Dendritic cell treated with granulocyte-macrophage colony-stimulating factor and Interleukin-4, amounts not matched to agents 40 ng/mL and 50 ng/mL, for 4 days (primary cell): ENCODE measurements around the gene UBE2J1.
"Not testable (repeated sequence)": the region's sequence is repeated elsewhere in the genome, so short reads cannot be mapped to it uniquely, and the experiment has no call there.

Source experiments
- H3K27ac Mint-ChIP-seq: one replicate; pipeline ENCODE4 v1.8.0; 2022; ENCODE audit warnings: mild to moderate bottlenecking, mixed read lengths
- H3K27me3 Mint-ChIP-seq: one replicate; pipeline ENCODE4 v1.8.0; 2022; ENCODE audit warnings: mild to moderate bottlenecking, mixed read lengths
- H3K36me3 Mint-ChIP-seq: one replicate; pipeline ENCODE4 v1.8.0; 2022; ENCODE audit warnings: low read depth, mixed read lengths
- H3K4me1 Mint-ChIP-seq: one replicate; pipeline ENCODE4 v1.8.0; 2022; ENCODE audit warnings: low read depth, mixed read lengths
- H3K4me3 Mint-ChIP-seq: one replicate; pipeline ENCODE4 v1.8.0; 2022; ENCODE audit warnings: mild to moderate bottlenecking, moderate library complexity, mixed read lengths
- H3K9me3 Mint-ChIP-seq: one replicate; pipeline ENCODE4 v1.8.0; 2022; ENCODE audit warnings: mixed read lengths
- intact Hi-C: fragments of 100-400 bp; cut with micrococcal nuclease; formaldehyde crosslinking; loops from one replicate; pipeline ENCODE4 v1.15.0; 2022

UBE2J1 gene

GRCh38 chr6:89302195-89302770 is 50.2 kb downstream of the UBE2J1 start:
- H3K36me3 Mint-ChIP-seq, result no peaks in the 10 kb centered on the region
- intact Hi-C loops, result no loop called here
- H3K27me3 Mint-ChIP-seq, result no peaks in the 10 kb centered on the region
- H3K4me1 Mint-ChIP-seq, result peaks cover 24% of the 10 kb centered on the region
- no peaks in the 10 kb centered on the region for H3K9me3 Mint-ChIP-seq
- no peak overlapping the region for H3K4me3 Mint-ChIP-seq
- no peak overlapping the region for H3K27ac Mint-ChIP-seq

GRCh38 chr6:89301586-89302194 is 50.8 kb downstream of the UBE2J1 start:
- intact Hi-C loops, result no loop called here
- Mint-ChIP-seq H3K36me3 (no peaks in the 10 kb centered on the region), H3K9me3 (no peaks in the 10 kb centered on the region), H3K4me1 (peaks cover 24% of the 10 kb centered on the region), H3K27ac (no peak overlapping the region), H3K27me3 (no peaks in the 10 kb centered on the region), H3K4me3 (no peak overlapping the region)

GRCh38 chr6:89299466-89299850 is 53.1 kb downstream of the UBE2J1 start:
- H3K36me3 Mint-ChIP-seq, result no peaks in the 10 kb centered on the region
- H3K9me3 Mint-ChIP-seq, result no peaks in the 10 kb centered on the region
- no peak overlapping the region for H3K27ac Mint-ChIP-seq
- peaks cover 18% of the 10 kb centered on the region for H3K4me1 Mint-ChIP-seq
- no peak overlapping the region for H3K4me3 Mint-ChIP-seq
- intact Hi-C loops, result no loop called here
- no peaks in the 10 kb centered on the region for H3K27me3 Mint-ChIP-seq

- H3K4me1 Mint-ChIP-seq, result peaks cover 18% of the 10 kb centered on the region
- H3K36me3 Mint-ChIP-seq, result no peaks in the 10 kb centered on the region
- H3K4me3 Mint-ChIP-seq, result no peak overlapping the region
- no peak overlapping the region for H3K27ac Mint-ChIP-seq
- H3K27me3 Mint-ChIP-seq, result no peaks in the 10 kb centered on the region
- intact Hi-C loops, result no loop called here
- H3K9me3 Mint-ChIP-seq, result no peaks in the 10 kb centered on the region
These were observed 53.6 kb downstream of the UBE2J1 start for GRCh38 chr6:89298680-89299465.

- H3K9me3 Mint-ChIP-seq, result no peaks in the 10 kb centered on the region
- no peaks in the 10 kb centered on the region for H3K27me3 Mint-ChIP-seq
- H3K27ac Mint-ChIP-seq, result no peak overlapping the region
- H3K36me3 Mint-ChIP-seq, result no peaks in the 10 kb centered on the region
- peaks cover 18% of the 10 kb centered on the region for H3K4me1 Mint-ChIP-seq
- H3K4me3 Mint-ChIP-seq, result no peak overlapping the region
- intact Hi-C loops, result no loop called here
These were observed 54.7 kb downstream of the UBE2J1 start for GRCh38 chr6:89297695-89298351.

- Mint-ChIP-seq H3K9me3 (no peaks in the 10 kb centered on the region), H3K27me3 (no peaks in the 10 kb centered on the region), H3K4me3 (no peak overlapping the region), H3K27ac (no peak overlapping the region), H3K4me1 (peaks cover 18% of the 10 kb centered on the region), H3K36me3 (no peaks in the 10 kb centered on the region)
- intact Hi-C loops, result no loop called here
These were observed 56.5 kb downstream of the UBE2J1 start for GRCh38 chr6:89295981-89296380.

GRCh38 chr6:89295116-89295515 is 57.4 kb downstream of the UBE2J1 start:
- intact Hi-C loops, H3K4me3 Mint-ChIP-seq, H3K36me3 Mint-ChIP-seq, H3K27me3 Mint-ChIP-seq, H3K9me3 Mint-ChIP-seq, H3K27ac Mint-ChIP-seq: not testable (repeated sequence)
- peaks cover 20% of the 10 kb centered on the region for H3K4me1 Mint-ChIP-seq

GRCh38 chr6:89291256-89291819 is 61.2 kb downstream of the UBE2J1 start:
- H3K36me3 Mint-ChIP-seq, result no peaks in the 10 kb centered on the region
- H3K4me3 Mint-ChIP-seq, result no peak overlapping the region
- intact Hi-C loops, result no loop called here
- no peak overlapping the region for H3K27ac Mint-ChIP-seq
- no peaks in the 10 kb centered on the region for H3K27me3 Mint-ChIP-seq
- H3K4me1 Mint-ChIP-seq, result peaks cover 5% of the 10 kb centered on the region
- H3K9me3 Mint-ChIP-seq, result peaks cover 8% of the 10 kb centered on the region

- H3K27ac Mint-ChIP-seq, result no peak overlapping the region
- no peaks in the 10 kb centered on the region for H3K27me3 Mint-ChIP-seq
- H3K4me1 Mint-ChIP-seq, result peaks cover 11% of the 10 kb centered on the region
- peaks cover 8% of the 10 kb centered on the region for H3K9me3 Mint-ChIP-seq
- intact Hi-C loops, result no loop called here
- H3K4me3 Mint-ChIP-seq, result no peak overlapping the region
- H3K36me3 Mint-ChIP-seq, result no peaks in the 10 kb centered on the region
These were observed 61.9 kb downstream of the UBE2J1 start for GRCh38 chr6:89290401-89291155.

- Mint-ChIP-seq H3K27ac (no peak overlapping the region), H3K36me3 (no peaks in the 10 kb centered on the region)
- intact Hi-C loops, result no loop called here
These were observed 62.8 kb downstream of the UBE2J1 start for GRCh38 chr6:89289710-89290109.

GRCh38 chr6:89287351-89288028 is 65.0 kb downstream of the UBE2J1 start:
- Mint-ChIP-seq H3K36me3 (no peaks in the 10 kb centered on the region), H3K4me3 (no peak overlapping the region), H3K9me3 (peaks cover 8% of the 10 kb centered on the region), H3K4me1 (peaks cover 11% of the 10 kb centered on the region), H3K27me3 (no peaks in the 10 kb centered on the region), H3K27ac (no peak overlapping the region)
- intact Hi-C loops, result no loop called here

More at GRCh38 chr6:89289710-89290109, 62.8 kb downstream of the UBE2J1 start:
- H3K4me3 Mint-ChIP-seq, result no peak overlapping the region
- H3K27me3 Mint-ChIP-seq, result no peaks in the 10 kb centered on the region
- peaks cover 8% of the 10 kb centered on the region for H3K9me3 Mint-ChIP-seq
- H3K4me1 Mint-ChIP-seq, result peaks cover 11% of the 10 kb centered on the region

GRCh38 chr6:89286516-89286915 is 66.0 kb downstream of the UBE2J1 start:
- intact Hi-C loops, result no loop called here
- Mint-ChIP-seq H3K27ac (no peak overlapping the region), H3K4me3 (no peak overlapping the region)

More at GRCh38 chr6:89286516-89286915, 66.0 kb downstream of the UBE2J1 start:
- peaks cover 18% of the 10 kb centered on the region for H3K4me1 Mint-ChIP-seq
- H3K9me3 Mint-ChIP-seq, result peaks cover 8% of the 10 kb centered on the region
- H3K27me3 Mint-ChIP-seq, result no peaks in the 10 kb centered on the region
- no peaks in the 10 kb centered on the region for H3K36me3 Mint-ChIP-seq
